CD14-positive monocyte (primary cell): ENCODE measurements around the gene EDN3. TPM values are rescaled to one million over a fixed set of nuclear protein-coding genes. Genes with fewer than 3 reads are reported as not detected.

ENCODE experiments used
- DNase-seq, 3 donors: peaks; one replicate each; pipeline ENCODE4 v3.0.0-alpha.2; 2011 to 2022
- H2AFZ ChIP-seq: 2 replicates; pipeline ENCODE4 v1.6.0; 2012; ENCODE audit warnings: mild to moderate bottlenecking, low read depth, low read length, inconsistent platforms; ENCODE audit not compliant: insufficient read depth, poor library complexity, severe bottlenecking
- H3K27ac ChIP-seq, 2 donors: 1 replicate in 1 of 2; 2 replicates in 1 of 2; pipeline ENCODE4 v1.5.1; 2012 to 2013; ENCODE audit warnings: low read length in 2 of 2, control low read depth in 1 of 2, inconsistent platforms in 1 of 2, low read depth in 1 of 2, mild to moderate bottlenecking in 1 of 2
- H3K27me3 ChIP-seq, 2 donors: one replicate each; pipeline versions ENCODE4 v1.6.0 to v1.6.1; 2011 to 2013; ENCODE audit warnings: low read length in 2 of 2; ENCODE audit not compliant: control insufficient read depth in 2 of 2, insufficient read depth in 2 of 2
- H3K36me3 ChIP-seq, 2 donors: replicated peaks in 1 of 2; 1 replicate in 1 of 2; 2 replicates in 1 of 2; pipeline versions ENCODE4 v1.5.1 to v1.6.1; 2012 to 2013; ENCODE audit warnings: low read length in 2 of 2, control low read depth in 1 of 2, inconsistent platforms in 1 of 2, mild to moderate bottlenecking in 1 of 2; ENCODE audit not compliant: insufficient read depth in 2 of 2, control insufficient read depth in 1 of 2
- H3K4me1 ChIP-seq, 2 donors: 1 replicate in 1 of 2; 2 replicates in 1 of 2; pipeline versions ENCODE4 v1.5.1 to v1.6.1; 2012 to 2013; ENCODE audit warnings: low read length in 2 of 2, control low read depth in 1 of 2, inconsistent platforms in 1 of 2, mild to moderate bottlenecking in 1 of 2, moderate library complexity in 1 of 2; ENCODE audit not compliant: insufficient read depth in 2 of 2, control insufficient read depth in 1 of 2
- H3K4me2 ChIP-seq: replicated peaks from 2 replicates; pipeline ENCODE3; 2012; ENCODE audit warnings: low read length, moderate library complexity, mild to moderate bottlenecking; ENCODE audit not compliant: poor library complexity, severe bottlenecking; ENCODE audit errors: extremely low read depth
- H3K4me3 ChIP-seq, 3 experiments: fragments of 200-600 bp in 1 of 3; sonication (generic) in 1 of 3; replicated peaks in 1 of 3; 1 replicate in 2 of 3; 2 replicates in 1 of 3; pipeline ENCODE4 v1.5.1; 2011 to 2013; ENCODE audit warnings: low read length in 3 of 3, mild to moderate bottlenecking in 3 of 3, control low read depth in 2 of 3, low read depth in 2 of 3, inconsistent platforms in 1 of 3, moderate library complexity in 1 of 3
- H3K79me2 ChIP-seq: 2 replicates; pipeline ENCODE4 v1.6.0; 2012; ENCODE audit warnings: mild to moderate bottlenecking, control low read depth, inconsistent platforms, low read length, moderate library complexity; ENCODE audit not compliant: insufficient read depth
- H3K9ac ChIP-seq: 2 replicates; pipeline ENCODE4 v1.6.0; 2017; ENCODE audit warnings: low read length, mild to moderate bottlenecking; ENCODE audit not compliant: insufficient read depth, poor library complexity, severe bottlenecking
- H3K9me3 ChIP-seq, 2 donors: replicated peaks in 1 of 2; 1 replicate in 1 of 2; 2 replicates in 1 of 2; pipeline versions ENCODE4 v1.5.1 to v1.6.1; 2012 to 2013; ENCODE audit warnings: low read length in 2 of 2, control low read depth in 1 of 2; ENCODE audit not compliant: control insufficient read depth in 1 of 2, insufficient read depth in 1 of 2
- H4K20me1 ChIP-seq: 2 replicates; pipeline ENCODE4 v1.6.0; 2012; ENCODE audit warnings: mild to moderate bottlenecking, low read length, control low read depth, moderate library complexity; ENCODE audit not compliant: insufficient read depth
- H3K27ac Mint-ChIP-seq, 7 donors: one replicate each; pipeline ENCODE4 v1.8.0; 2020; ENCODE audit warnings: mild to moderate bottlenecking in 7 of 7, mixed read lengths in 7 of 7, moderate library complexity in 6 of 7, inconsistent platforms in 2 of 7
- H3K27me3 Mint-ChIP-seq, 3 donors: one replicate each; pipeline ENCODE4 v1.8.0; 2021 to 2022; ENCODE audit warnings: low read depth in 3 of 3, mild to moderate bottlenecking in 3 of 3, mixed read lengths in 3 of 3, moderate library complexity in 3 of 3, inconsistent platforms in 1 of 3
- H3K36me3 Mint-ChIP-seq, 2 donors: one replicate each; pipeline ENCODE4 v1.8.0; 2020; ENCODE audit warnings: mixed read lengths in 2 of 2, inconsistent platforms in 1 of 2, mild to moderate bottlenecking in 1 of 2
- H3K4me1 Mint-ChIP-seq: one replicate; pipeline ENCODE4 v1.8.0; 2020; ENCODE audit warnings: mild to moderate bottlenecking, mixed read lengths
- H3K4me3 Mint-ChIP-seq, 2 donors: one replicate each; pipeline ENCODE4 v1.8.0; 2020; ENCODE audit warnings: mild to moderate bottlenecking in 2 of 2, mixed read lengths in 2 of 2, moderate library complexity in 1 of 2
- H3K9me3 Mint-ChIP-seq, 7 donors: one replicate each; pipeline ENCODE4 v1.8.0; 2020 to 2022; ENCODE audit warnings: mixed read lengths in 7 of 7, mild to moderate bottlenecking in 6 of 7, moderate library complexity in 6 of 7, inconsistent platforms in 2 of 7
- WGBS: methylation state at CpG from one replicate; pipeline ENCODE4 v1.1.5; 2013; ENCODE audit warnings: missing lambda C conversion rate; ENCODE audit not compliant: insufficient coverage; 5-methylcytosine and 5-hydroxymethylcytosine counted together
- intact Hi-C, 2 donors: fragments of 100-400 bp; cut with micrococcal nuclease; formaldehyde crosslinking; loops; one replicate each; pipeline versions ENCODE4 v1.15.0 to v1.15.1; 2023
- polyA plus RNA-seq, 3 donors: library from polyadenylated mRNA; depleted of rRNA in 1 of 3; unstranded in 2 of 3; stranded (reverse) in 1 of 3; fragments of 300-500 nt in 2 of 3; fragments of >200 nt in 1 of 3; fragmentation: Illumina TruSeq in 2 of 3; gene quantifications; 1 replicate in 2 of 3; 2 replicates in 1 of 3; pipeline ENCODE4 v1.2.3, GENCODE V29; 2012 to 2021
- TF ChIP-seq, protein P1 (sequence below): fragments of 200-600 bp; IDR thresholded peaks from one replicate; pipeline ENCODE4 v1.8.0; 2022; ENCODE audit warnings: antibody characterized with exemption, mild to moderate bottlenecking

Gene EDN3
- polyA plus RNA-seq, 3 donors = not detected

DNA sequence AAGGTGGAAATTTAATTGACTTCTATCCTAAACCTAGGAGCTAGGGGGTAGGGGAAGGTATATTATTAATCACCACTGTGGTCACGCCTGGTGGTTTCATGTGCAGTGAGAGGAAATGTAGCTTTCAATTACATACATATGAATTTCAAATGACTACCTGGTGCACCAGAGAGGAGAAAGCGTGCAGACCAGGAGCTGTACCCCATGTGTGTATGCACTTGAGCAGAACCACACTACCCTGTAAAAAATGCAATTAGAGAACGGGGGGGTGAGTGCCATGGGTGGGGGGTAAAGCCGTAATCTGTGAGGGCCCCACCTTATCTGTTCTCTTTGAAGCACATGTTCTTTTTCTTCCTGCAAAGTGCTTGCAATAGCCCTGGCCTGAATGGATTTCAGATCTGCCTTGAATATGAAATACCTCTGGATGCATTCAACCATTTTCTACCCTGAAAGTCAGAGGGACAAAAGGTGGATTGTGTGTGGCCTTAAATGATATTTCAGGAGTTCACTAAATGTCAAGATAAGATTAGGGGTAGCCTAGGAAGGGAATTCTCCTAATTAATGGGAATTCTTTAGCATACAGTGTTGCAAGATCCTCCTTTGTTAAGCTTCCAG lies 30.9 kb upstream of the EDN3 start:
- H3K4me2 ChIP-seq = no peak overlapping the region
- no peak overlapping the region for H3K4me3 Mint-ChIP-seq

DNA sequence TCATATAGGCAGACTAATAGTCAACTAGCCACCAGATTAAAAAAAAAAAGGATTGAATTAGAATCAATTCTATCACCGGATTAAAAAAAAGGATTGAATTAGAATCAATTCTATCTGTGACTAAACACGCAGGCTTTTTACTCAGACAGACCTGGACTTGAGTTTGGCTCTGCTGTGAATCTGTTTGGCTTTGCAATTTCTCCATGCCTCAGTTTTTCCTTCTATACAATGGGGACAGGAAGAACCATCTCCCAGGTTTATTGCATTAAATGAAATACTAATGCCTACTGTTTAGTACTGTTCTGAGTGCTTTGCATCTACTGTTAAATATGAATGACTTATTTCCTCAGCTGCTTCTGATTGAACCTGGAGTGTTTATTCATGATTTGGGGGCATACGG lies 30.0 kb upstream of the EDN3 start:
- Mint-ChIP-seq H3K27me3 (peaks cover 2 to 9% (median 4%) of the 10 kb centered on the region in 3 donors), H3K4me3 (no peak overlapping the region), H3K4me1 (peaks cover 3% of the 10 kb centered on the region), H3K27ac (no peak overlapping the region), H3K9me3 (peaks cover 0 to 2% (median 0%) of the 10 kb centered on the region in 7 donors), H3K36me3 (no peaks in the 10 kb centered on the region)
- Histone ChIP-seq H3K4me1 (no peaks in the 10 kb centered on the region), H3K27me3 (peaks cover 14 to 22% of the 10 kb centered on the region in 2 donors), H4K20me1 (no peaks in the 10 kb centered on the region), H3K27ac (no peak overlapping the region), H3K4me2 (no peak overlapping the region), H3K36me3 (no peaks in the 10 kb centered on the region), H3K79me2 (no peaks in the 10 kb centered on the region), H3K4me3 (no peak overlapping the region), H3K9ac (no peak overlapping the region), H3K9me3 (no peaks in the 10 kb centered on the region), H2AFZ (no peak overlapping the region)
- intact Hi-C loops = no loop called here
- DNase-seq = no peak
- TF ChIP-seq, protein P1, sequence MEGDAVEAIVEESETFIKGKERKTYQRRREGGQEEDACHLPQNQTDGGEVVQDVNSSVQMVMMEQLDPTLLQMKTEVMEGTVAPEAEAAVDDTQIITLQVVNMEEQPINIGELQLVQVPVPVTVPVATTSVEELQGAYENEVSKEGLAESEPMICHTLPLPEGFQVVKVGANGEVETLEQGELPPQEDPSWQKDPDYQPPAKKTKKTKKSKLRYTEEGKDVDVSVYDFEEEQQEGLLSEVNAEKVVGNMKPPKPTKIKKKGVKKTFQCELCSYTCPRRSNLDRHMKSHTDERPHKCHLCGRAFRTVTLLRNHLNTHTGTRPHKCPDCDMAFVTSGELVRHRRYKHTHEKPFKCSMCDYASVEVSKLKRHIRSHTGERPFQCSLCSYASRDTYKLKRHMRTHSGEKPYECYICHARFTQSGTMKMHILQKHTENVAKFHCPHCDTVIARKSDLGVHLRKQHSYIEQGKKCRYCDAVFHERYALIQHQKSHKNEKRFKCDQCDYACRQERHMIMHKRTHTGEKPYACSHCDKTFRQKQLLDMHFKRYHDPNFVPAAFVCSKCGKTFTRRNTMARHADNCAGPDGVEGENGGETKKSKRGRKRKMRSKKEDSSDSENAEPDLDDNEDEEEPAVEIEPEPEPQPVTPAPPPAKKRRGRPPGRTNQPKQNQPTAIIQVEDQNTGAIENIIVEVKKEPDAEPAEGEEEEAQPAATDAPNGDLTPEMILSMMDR = no peak
- WGBS = 100% methylated on average over 1 of the region's 3 CpGs

More for the DNA sequence above, 30.9 kb upstream of the EDN3 start:
- WGBS = no CpG with 5 or more reads among the region's 4 CpGs
- Histone ChIP-seq H3K4me1 (no peaks in the 10 kb centered on the region), H3K4me3 (no peak overlapping the region), H4K20me1 (no peaks in the 10 kb centered on the region), H3K9me3 (no peaks in the 10 kb centered on the region), H3K9ac (no peak overlapping the region), H3K79me2 (no peaks in the 10 kb centered on the region), H3K27me3 (peaks cover 14 to 28% of the 10 kb centered on the region in 2 donors), H3K27ac (no peak overlapping the region), H3K36me3 (no peaks in the 10 kb centered on the region), H2AFZ (no peak overlapping the region)
- DNase-seq = no peak
- H3K27me3 Mint-ChIP-seq = peaks cover 3 to 7% (median 5%) of the 10 kb centered on the region in 3 donors
- H3K4me1 Mint-ChIP-seq = peaks cover 3% of the 10 kb centered on the region
- H3K9me3 Mint-ChIP-seq = peaks cover 0 to 3% (median 0%) of the 10 kb centered on the region in 7 donors
- intact Hi-C loops = no loop called here
- TF ChIP-seq, protein P1 = no peak
- no peak overlapping the region for H3K27ac Mint-ChIP-seq
- H3K36me3 Mint-ChIP-seq = no peaks in the 10 kb centered on the region
